NCI-H2171 treated with DMSO at 0.1 percent for 48 hours (cell line): ENCODE data around the gene CDK6.

ENCODE experiments used
- DNase-seq: peaks from one replicate; lab custom pipeline; 2025; lab: John Stamatoyannopoulos, UW

CDK6 gene

GRCh38 chr7:92845736-92846135 is 9.4 kb upstream of the CDK6 start:
- no peak for DNase-seq

- DNase-seq, result no peak
These were observed 7.4 kb upstream of the CDK6 start for GRCh38 chr7:92843781-92844180.

- no peak for DNase-seq
These were observed 6.8 kb upstream of the CDK6 start for GRCh38 chr7:92843034-92843760.

GRCh38 chr7:92841192-92841591 is 4.8 kb upstream of the CDK6 start:
- no peak for DNase-seq

GRCh38 chr7:92840316-92840715 is 3.9 kb upstream of the CDK6 start:
- DNase-seq, result no peak

GRCh38 chr7:92839901-92840300 is 3.5 kb upstream of the CDK6 start:
- no peak for DNase-seq

- DNase-seq, result no peak
These were observed 2.6 kb upstream of the CDK6 start for GRCh38 chr7:92838934-92839333.

GRCh38 chr7:92837000-92837749 is 802 bp upstream of the CDK6 start:
- peak; percentile 9 for DNase-seq

GRCh38 chr7:92835851-92836488 is 403 bp downstream of the CDK6 start:
- DNase-seq, result no peak

- peak; percentile 23 for DNase-seq
These were observed 1.0 kb downstream of the CDK6 start for GRCh38 chr7:92835261-92835850.

- no peak for DNase-seq
These were observed 1.7 kb downstream of the CDK6 start for GRCh38 chr7:92834507-92835260.

- peak; percentile 71 for DNase-seq
These were observed 2.4 kb downstream of the CDK6 start for GRCh38 chr7:92833766-92834506.

GRCh38 chr7:92833024-92833765 is 3.2 kb downstream of the CDK6 start:
- DNase-seq, result peak; percentile 77

GRCh38 chr7:92832534-92833023 is 3.8 kb downstream of the CDK6 start:
- DNase-seq, result no peak

- DNase-seq, result no peak
These were observed 4.4 kb downstream of the CDK6 start for GRCh38 chr7:92831716-92832533.

GRCh38 chr7:92830532-92831110 is 5.8 kb downstream of the CDK6 start:
- DNase-seq, result no peak

- DNase-seq, result no peak
These were observed 6.3 kb downstream of the CDK6 start for GRCh38 chr7:92830027-92830426.

- DNase-seq, result no peak
These were observed 8.8 kb downstream of the CDK6 start for GRCh38 chr7:92827464-92828120.
